ENCODE results near the gene DALRD3.
A peak's percentile ranks its signal among the peaks of the same experiment; 100 is the strongest.

The DALRD3 gene

GRCh38 chr3:49054344-49054862 is 36.0 kb upstream of the DALRD3 start:
- no peaks in the 10 kb centered on the region for H3K9me3 ChIP-seq (ENCODE audit: insufficient read depth, low read length)
- no peak overlapping the region for H2AFZ ChIP-seq (ENCODE audit: low read depth, low read length)
- 0 out of 2 replicates have a peak overlapping the region, but pooled peaks have one; percentile 2 for H3K4me2 ChIP-seq (ENCODE audit: low read length)
- peaks cover 14% of the 10 kb centered on the region for H3K4me1 ChIP-seq (ENCODE audit: low read length)
- H3K9ac ChIP-seq (ENCODE audit: low read length) = no peak overlapping the region
- peaks cover 12% of the 10 kb centered on the region; the same call in 1 of the 2 replicates for H4K20me1 ChIP-seq (ENCODE audit: insufficient read depth, low read length)
- H3K27ac ChIP-seq (ENCODE audit: low read length) = peak overlapping the region; percentile 45
- H3K36me3 ChIP-seq (replicated peaks; ENCODE audit: low read depth, low read length) = peaks cover 55% of the 10 kb centered on the region
- TF ChIP-seq, protein P1, sequence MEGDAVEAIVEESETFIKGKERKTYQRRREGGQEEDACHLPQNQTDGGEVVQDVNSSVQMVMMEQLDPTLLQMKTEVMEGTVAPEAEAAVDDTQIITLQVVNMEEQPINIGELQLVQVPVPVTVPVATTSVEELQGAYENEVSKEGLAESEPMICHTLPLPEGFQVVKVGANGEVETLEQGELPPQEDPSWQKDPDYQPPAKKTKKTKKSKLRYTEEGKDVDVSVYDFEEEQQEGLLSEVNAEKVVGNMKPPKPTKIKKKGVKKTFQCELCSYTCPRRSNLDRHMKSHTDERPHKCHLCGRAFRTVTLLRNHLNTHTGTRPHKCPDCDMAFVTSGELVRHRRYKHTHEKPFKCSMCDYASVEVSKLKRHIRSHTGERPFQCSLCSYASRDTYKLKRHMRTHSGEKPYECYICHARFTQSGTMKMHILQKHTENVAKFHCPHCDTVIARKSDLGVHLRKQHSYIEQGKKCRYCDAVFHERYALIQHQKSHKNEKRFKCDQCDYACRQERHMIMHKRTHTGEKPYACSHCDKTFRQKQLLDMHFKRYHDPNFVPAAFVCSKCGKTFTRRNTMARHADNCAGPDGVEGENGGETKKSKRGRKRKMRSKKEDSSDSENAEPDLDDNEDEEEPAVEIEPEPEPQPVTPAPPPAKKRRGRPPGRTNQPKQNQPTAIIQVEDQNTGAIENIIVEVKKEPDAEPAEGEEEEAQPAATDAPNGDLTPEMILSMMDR (IDR thresholded peaks at IDR 0.05; ENCODE audit: low read depth, low read length) = no peak
- TF ChIP-seq EZH2phosphoT487 (IDR thresholded peaks at IDR 0.05; ENCODE audit: low read depth) = no peak
- H3K27me3 ChIP-seq (ENCODE audit: low read depth, low read length) = no peaks in the 10 kb centered on the region
- no peak overlapping the region for H3K4me3 ChIP-seq (ENCODE audit: low read length)
- H3K79me2 ChIP-seq (ENCODE audit: low read length) = peaks cover 26% of the 10 kb centered on the region

- peaks cover 55% of the 10 kb centered on the region for H3K36me3 ChIP-seq (replicated peaks; ENCODE audit: low read depth, low read length)
- no peak overlapping the region for H3K9ac ChIP-seq (ENCODE audit: low read length)
- peaks cover 12% of the 10 kb centered on the region; the same call in 1 of the 2 replicates for H4K20me1 ChIP-seq (ENCODE audit: insufficient read depth, low read length)
- peaks cover 31% of the 10 kb centered on the region for H3K79me2 ChIP-seq (ENCODE audit: low read length)
- TF ChIP-seq EZH2phosphoT487 (IDR thresholded peaks at IDR 0.05; ENCODE audit: low read depth) = no peak
- TF ChIP-seq, protein P1 (IDR thresholded peaks at IDR 0.05; ENCODE audit: low read depth, low read length) = no peak
- peak overlapping the region; percentile 2; the same call in 1 of the 2 replicates for H3K4me2 ChIP-seq (ENCODE audit: low read length)
- H3K9me3 ChIP-seq (ENCODE audit: insufficient read depth, low read length) = no peaks in the 10 kb centered on the region
- peaks cover 14% of the 10 kb centered on the region for H3K4me1 ChIP-seq (ENCODE audit: low read length)
- H2AFZ ChIP-seq (ENCODE audit: low read depth, low read length) = no peak overlapping the region
- H3K4me3 ChIP-seq (ENCODE audit: low read length) = no peak overlapping the region
- H3K27me3 ChIP-seq (ENCODE audit: low read depth, low read length) = no peaks in the 10 kb centered on the region
- peak overlapping the region; percentile 45 for H3K27ac ChIP-seq (ENCODE audit: low read length)
These were observed 35.2 kb upstream of the DALRD3 start for GRCh38 chr3:49053543-49053942.

DNA sequence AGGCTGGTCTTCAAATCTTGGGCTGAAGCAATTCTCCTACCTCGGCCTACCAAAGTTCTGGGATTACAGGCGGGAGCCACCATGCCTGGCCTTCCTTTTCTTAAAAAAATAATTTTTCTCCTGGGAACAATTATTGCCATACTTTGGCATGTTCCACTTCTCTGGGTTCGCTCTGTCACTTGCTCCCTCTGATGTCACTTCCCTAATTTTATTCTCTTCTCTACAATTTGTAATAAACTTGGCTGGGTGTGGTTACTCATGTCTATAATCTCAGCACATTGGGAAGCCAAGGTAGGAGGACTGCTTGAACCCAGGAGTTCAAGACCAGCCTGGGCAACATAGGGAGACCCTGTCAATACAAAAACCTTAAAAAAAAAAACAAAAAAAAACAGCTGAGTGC is 16.9 kb upstream of the DALRD3 start:
- Histone ChIP-seq H3K4me2 (ENCODE audit: low read length) (no peak overlapping the region), H3K9ac (ENCODE audit: low read length) (no peak overlapping the region), H3K79me2 (ENCODE audit: low read length) (no peaks in the 10 kb centered on the region), H3K4me1 (ENCODE audit: low read length) (no peaks in the 10 kb centered on the region), H4K20me1 (ENCODE audit: insufficient read depth, low read length) (no peaks in the 10 kb centered on the region), H3K9me3 (ENCODE audit: insufficient read depth, low read length) (no peaks in the 10 kb centered on the region), H3K36me3 (replicated peaks; ENCODE audit: low read depth, low read length) (peaks cover 52% of the 10 kb centered on the region), H3K4me3 (ENCODE audit: low read length) (no peak overlapping the region), H3K27me3 (ENCODE audit: low read depth, low read length) (no peaks in the 10 kb centered on the region), H3K27ac (ENCODE audit: low read length) (no peak overlapping the region), H2AFZ (ENCODE audit: low read depth, low read length) (no peak overlapping the region)
- no peak for TF ChIP-seq EZH2phosphoT487 (IDR thresholded peaks at IDR 0.05; ENCODE audit: low read depth)
- TF ChIP-seq, protein P1 (IDR thresholded peaks at IDR 0.05; ENCODE audit: low read depth, low read length) = no peak

DNA sequence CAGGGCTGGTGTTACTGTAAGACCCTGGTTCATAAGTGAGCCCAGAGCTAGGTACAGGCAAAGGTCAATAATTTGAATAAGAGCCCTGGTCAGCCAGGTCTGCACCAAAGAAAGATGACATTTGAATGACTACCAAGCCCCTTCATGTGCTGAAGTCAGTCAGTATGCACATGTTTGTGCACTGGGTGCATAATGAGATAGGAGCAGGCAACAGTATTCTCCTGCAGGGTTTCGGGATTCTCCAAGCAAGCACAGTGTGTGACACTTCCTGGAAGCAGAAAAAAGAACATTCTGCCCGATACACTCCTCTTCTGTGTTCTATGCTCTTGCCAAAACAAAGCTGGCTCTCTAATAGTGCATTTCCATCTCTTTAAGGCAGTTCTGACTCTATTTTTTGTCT is 16.3 kb upstream of the DALRD3 start:
- Histone ChIP-seq H3K9me3 (ENCODE audit: insufficient read depth, low read length) (no peaks in the 10 kb centered on the region), H3K36me3 (replicated peaks; ENCODE audit: low read depth, low read length) (peaks cover 54% of the 10 kb centered on the region), H3K4me2 (ENCODE audit: low read length) (no peak overlapping the region), H3K4me3 (ENCODE audit: low read length) (no peak overlapping the region), H3K9ac (ENCODE audit: low read length) (no peak overlapping the region), H4K20me1 (ENCODE audit: insufficient read depth, low read length) (no peaks in the 10 kb centered on the region), H3K27me3 (ENCODE audit: low read depth, low read length) (no peaks in the 10 kb centered on the region), H3K79me2 (ENCODE audit: low read length) (no peaks in the 10 kb centered on the region), H3K27ac (ENCODE audit: low read length) (no peak overlapping the region), H3K4me1 (ENCODE audit: low read length) (peaks cover under 1% of the 10 kb centered on the region), H2AFZ (ENCODE audit: low read depth, low read length) (no peak overlapping the region)
- no peak for TF ChIP-seq EZH2phosphoT487 (IDR thresholded peaks at IDR 0.05; ENCODE audit: low read depth)
- TF ChIP-seq, protein P1 (IDR thresholded peaks at IDR 0.05; ENCODE audit: low read depth, low read length) = no peak

Data from OCI-LY3 (cell line).